CD1c-positive myeloid dendritic cell (primary cell): Measurements from ENCODE around the gene HMOX1.

ENCODE experiments used
- DNase-seq: peaks from one replicate; pipeline ENCODE4 v3.0.0-alpha.2; 2016; ENCODE audit errors: extremely low spot score

The HMOX1 gene

GRCh38 chr22:35406443-35406842, 25.5 kb downstream of the HMOX1 start:
- no peak for DNase-seq

- peak; percentile 66 for DNase-seq
Measured at GRCh38 chr22:35407362-35407761, 26.5 kb downstream of the HMOX1 start.

DNA sequence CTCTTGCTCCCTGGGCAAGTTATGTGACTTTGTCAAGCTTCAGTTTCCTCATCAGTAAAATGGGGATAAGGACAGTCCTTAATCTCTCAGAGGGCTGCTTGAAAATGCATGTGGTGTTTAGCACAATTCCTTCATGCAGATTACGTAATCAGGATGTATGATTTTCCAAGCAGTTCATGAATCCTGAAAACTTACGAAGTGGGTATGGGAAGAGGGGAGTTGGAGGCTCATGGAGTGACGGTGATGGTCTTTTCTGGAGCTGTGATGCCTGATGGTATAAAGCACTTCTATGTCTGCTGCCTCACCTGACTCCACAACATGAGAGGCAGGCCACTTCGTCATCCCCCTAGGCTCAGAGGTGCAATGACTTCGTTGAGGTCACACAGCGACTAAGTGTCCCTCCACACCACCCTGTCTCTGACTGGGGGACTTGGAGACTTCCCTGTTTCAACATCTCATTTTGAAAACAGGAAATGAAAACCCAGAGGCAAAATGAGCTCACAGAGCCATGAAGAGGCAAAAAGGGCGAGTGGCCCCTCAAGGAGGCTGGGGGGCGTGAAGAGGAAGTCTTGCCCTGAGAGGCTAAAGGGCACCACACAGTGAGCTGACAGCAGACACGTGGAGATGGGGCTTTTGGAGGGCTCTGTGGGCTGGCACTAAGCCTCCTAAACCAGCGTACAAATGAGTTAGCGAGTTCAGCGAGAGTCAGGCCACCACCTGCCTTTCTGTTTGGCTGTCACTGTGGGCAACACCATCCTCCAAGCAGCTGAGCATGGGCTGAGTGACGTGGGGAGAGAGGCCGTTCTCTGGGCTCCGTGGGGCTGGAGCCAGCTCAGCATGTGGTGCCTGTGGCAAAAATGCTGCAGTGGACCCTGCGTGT, 29.1 kb downstream of the HMOX1 start:
- DNase-seq = peak; percentile 97

- DNase-seq = no peak
Measured at GRCh38 chr22:35410663-35411034, 29.8 kb downstream of the HMOX1 start.

DNA sequence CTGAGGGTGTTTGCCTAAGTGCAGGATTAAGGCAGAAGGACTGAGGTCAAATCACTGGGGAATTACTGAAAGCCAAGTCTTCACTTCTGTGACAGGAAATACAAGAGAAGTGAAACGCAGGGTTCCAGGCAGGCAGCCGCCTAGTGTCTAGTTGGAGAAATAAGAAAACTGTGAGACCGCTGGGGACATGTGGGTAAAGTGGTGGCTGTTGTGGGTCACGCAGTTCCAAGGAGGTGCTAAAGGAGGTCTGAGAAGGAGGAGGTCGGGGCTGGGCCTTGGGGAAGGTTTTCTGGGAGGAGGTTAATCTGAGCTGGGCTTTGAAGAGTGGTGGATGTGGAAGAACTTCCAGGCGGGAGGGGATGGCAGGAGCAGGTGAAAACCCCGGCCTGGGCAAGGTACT, 30.2 kb downstream of the HMOX1 start:
- peak; percentile 79 for DNase-seq

DNA sequence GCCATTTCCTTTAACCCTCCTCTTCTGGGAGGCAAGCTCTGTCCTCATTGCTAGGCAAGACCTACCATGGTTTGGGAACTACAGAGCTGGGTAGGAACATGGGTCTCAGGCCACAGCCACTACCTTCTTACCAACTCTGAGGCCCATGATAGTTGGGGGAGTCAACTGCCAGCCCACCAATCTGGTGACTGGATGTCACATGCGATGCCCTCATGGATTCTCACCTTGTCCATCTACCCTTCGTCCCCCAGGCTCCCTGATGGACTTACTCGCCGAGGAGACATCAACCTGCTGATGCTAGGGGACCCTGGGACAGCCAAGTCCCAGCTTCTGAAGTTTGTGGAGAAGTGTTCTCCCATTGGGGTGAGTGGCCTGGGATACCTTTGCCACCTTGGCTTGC, 32.7 kb downstream of the HMOX1 start:
- no peak for DNase-seq

DNA sequence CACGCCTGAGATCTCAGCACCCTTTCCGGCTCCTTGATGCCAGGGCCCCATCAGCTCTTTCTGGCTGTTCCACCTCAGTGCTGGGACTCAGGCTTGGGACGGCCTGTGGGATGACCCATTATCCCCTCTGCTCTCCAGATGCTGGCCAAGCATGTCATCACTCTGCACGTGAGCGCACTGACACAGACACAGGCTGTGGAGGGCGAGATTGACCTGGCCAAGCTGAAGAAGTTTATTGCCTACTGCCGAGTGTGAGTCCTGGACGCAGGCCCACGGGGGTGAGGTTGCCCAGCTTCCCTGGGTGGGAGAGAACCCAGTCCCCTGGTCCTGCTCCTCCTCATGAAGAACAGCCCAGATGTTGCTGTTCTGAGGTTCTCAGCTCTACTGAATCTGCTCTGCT, 36.7 kb downstream of the HMOX1 start:
- no peak for DNase-seq

GRCh38 chr22:35418088-35418487, 37.2 kb downstream of the HMOX1 start:
- DNase-seq = no peak

DNA sequence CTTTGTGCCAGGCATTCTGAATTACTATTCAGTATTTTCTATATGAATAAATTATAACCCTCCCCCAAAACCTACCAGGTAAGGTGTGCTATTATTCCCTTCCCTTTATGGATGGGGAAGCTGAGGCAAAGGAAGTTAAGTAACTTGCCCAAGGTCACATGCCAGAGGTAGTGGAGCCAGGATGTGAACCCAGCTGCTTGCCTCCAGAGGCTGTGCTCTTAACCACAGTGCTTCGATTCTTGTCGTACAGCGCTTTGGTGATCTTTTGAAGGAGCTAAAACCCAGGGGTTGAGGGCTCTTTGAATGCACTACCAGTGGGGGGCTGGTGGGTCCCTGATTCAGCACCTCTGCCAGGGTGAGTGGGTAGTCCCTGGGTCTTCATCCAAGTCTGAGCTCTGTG, 37.8 kb downstream of the HMOX1 start:
- DNase-seq = no peak

- DNase-seq = no peak
Measured at GRCh38 chr22:35419756-35420155, 38.9 kb downstream of the HMOX1 start.

GRCh38 chr22:35421121-35421520, 40.2 kb downstream of the HMOX1 start:
- DNase-seq = no peak

DNA sequence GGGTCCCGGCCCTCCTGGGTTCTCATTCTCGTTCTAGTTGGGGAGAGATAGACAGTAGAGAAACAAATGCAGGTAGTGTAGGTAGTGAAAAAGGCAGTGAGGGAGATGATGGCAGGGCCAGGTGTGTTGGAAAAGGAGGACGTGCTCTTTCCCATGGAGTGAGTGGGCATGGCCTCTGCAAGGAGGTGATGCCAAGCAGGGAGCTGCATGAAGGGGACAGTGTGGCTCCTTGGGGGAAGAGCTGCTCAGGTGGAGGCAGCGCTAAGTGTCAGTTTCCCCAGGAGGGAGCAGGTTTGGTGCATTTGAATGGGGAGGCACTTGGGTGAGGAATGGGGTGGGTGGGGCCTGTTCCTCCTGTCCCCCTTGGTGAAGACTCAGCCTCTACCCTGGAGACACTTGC, 41.2 kb downstream of the HMOX1 start:
- DNase-seq = no peak

- no peak for DNase-seq
Measured at GRCh38 chr22:35422936-35423335, 42.0 kb downstream of the HMOX1 start.

DNA sequence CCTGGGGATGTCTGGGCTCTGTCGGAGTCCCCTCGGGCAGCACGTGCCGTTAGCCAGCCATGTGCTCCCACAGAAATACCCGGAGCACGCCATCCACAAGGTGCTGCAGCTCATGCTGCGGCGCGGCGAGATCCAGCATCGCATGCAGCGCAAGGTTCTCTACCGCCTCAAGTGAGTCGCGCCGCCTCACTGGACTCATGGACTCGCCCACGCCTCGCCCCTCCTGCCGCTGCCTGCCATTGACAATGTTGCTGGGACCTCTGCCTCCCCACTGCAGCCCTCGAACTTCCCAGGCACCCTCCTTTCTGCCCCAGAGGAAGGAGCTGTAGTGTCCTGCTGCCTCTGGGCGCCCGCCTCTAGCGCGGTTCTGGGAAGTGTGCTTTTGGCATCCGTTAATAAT, 43.2 kb downstream of the HMOX1 start:
- no peak for DNase-seq

- DNase-seq = no peak
Measured at GRCh38 chr22:35424761-35425160, 43.9 kb downstream of the HMOX1 start.

DNA sequence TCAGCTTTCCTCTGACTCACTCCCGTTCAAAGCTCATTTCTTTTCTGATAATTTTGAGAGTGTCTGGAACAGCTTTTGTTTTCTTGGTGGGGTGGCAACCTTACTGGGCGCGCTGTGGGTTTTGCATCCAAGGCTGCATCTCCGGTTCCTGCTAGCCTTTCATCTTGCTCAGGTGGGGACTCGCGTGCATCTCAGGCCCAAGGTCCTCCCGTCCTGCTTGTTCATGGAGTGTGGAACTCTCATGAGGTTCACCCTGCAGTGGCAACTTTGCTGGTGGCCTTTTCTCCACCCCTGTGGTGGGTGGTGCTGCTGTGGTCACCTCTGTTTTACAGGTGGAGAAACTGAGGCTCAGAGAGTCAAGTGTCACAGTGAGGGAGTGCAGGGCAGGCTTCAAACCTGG, 44.6 kb downstream of the HMOX1 start:
- DNase-seq = no peak

- DNase-seq = no peak
Measured at GRCh38 chr22:35425971-35426800, 45.3 kb downstream of the HMOX1 start.

DNA sequence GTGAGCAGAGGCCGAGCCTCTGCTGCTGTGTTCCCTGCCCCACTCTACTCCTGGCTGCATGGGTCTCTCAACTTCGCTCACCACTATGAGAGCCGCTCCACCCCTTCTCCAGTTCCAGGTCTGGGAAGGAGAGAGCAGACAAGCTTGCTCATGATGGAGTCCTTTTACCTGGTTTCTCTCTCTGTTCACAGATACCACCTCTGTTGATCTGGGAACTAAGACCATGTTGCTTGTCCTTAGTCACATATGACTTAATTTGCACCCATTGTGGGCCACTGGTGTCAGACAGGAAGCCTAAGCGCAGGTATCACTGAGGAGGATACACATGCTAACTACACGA, 45.9 kb downstream of the HMOX1 start:
- DNase-seq = no peak

GRCh38 chr22:35430897-35431322, 50.0 kb downstream of the HMOX1 start:
- peak; percentile 76 for DNase-seq

GRCh38 chr22:35431483-35432227, 50.8 kb downstream of the HMOX1 start:
- DNase-seq = no peak

DNA sequence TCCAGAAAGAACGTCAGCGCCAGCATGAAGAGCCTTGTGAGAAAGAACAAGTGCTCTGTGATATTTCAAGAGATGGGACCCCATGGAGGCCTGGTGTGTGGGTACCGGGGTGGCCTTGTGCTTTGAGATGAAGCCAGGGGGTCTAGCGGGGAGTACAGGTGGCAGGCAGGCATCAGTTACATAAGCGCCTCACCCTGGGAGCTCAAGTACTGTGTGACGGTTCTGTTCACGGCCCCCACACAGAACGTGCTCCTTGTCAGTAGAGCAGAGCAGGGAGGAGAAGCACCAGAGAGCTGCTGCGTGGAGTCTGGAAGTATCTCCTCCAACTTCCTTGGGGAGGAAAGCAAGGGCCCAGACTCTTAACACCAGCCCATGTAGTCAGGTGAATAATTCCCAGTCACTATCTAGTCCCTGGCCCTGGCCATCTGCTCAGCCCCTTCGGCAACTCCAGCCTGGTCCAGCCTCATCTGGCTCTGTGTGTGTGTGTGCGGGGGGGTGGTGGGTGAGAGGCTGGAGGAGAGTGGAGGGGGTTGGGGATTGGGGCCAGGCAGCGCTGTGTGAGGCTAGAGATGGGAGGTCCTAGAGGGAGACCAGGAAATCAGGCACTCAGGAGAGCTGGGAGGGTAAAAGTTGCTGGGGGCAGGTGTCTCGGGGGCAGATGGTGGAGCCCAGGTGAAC, 51.5 kb downstream of the HMOX1 start:
- no peak for DNase-seq
